ENCODE measurements around the gene GLB1L3. TPM values are rescaled to one million over a fixed set of nuclear protein-coding genes. Genes with fewer than 3 reads are reported as not detected.

Gene GLB1L3
- total and polyA plus RNA-seq, 2 donors (not counting 3 experiments of a cell fraction or from before 2014, with no cell fraction given), result not detected

DNA sequence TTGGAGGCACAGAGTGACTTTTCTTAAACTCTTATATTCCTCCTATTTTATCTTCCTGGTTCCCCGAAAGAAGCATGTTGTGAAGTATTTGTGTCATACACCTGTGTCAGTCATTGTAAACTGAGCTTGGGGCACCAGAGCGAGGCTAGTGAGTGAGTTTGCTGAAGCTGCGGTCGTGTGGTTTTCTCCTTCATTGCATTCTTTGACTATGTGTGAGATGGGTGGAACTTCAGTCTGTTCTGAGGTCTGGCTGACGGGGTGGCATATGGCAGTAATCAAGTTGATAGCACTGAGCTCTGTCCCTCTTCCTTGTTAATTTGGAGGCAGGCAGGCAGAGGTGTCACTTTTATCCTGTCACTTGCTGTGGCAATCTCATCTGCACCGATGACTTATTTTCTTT, 47.6 kb upstream of the GLB1L3 start:
- Histone ChIP-seq H3K4me2 (ENCODE audit: insufficient read depth, low read length) (no peak overlapping the region), H3K9ac (replicated peaks; ENCODE audit: extremely low read depth, insufficient read depth, low read length) (no peak overlapping the region), H3K4me1 (ENCODE audit: control insufficient read depth, extremely low read depth, insufficient read depth, low read length) (peaks cover 36% of the 10 kb centered on the region), H3K27me3 (ENCODE audit: control insufficient read depth in 2 of 2, insufficient read depth in 2 of 2, low read length in 2 of 2) (no peaks in the 10 kb centered on the region), H3K27ac (ENCODE audit: insufficient read depth, low read depth, low read length) (no peak overlapping the region), H3K9me1 (replicated peaks; ENCODE audit: control insufficient read depth, extremely low read depth, insufficient read depth, low read length) (no peaks in the 10 kb centered on the region), H4K20me1 (replicated peaks; ENCODE audit: control insufficient read depth, extremely low read depth, insufficient read depth, low read length) (no peaks in the 10 kb centered on the region), H3K79me2 (ENCODE audit: control insufficient read depth, insufficient read depth, low read length) (peaks cover 66% of the 10 kb centered on the region), H3K4me3 (replicated peaks in 1 of 3; ENCODE audit: insufficient read depth in 1 of 3, low read depth in 1 of 3, low read length in 3 of 3) (no peak overlapping the region), H2AFZ (ENCODE audit: low read depth, low read length) (no peak overlapping the region), H3K36me3 (ENCODE audit: control insufficient read depth in 2 of 2, extremely low read depth in 1 of 2, insufficient read depth in 2 of 2, low read length in 2 of 2) (no peaks in the 10 kb centered on the region), H3K9me3 (replicated peaks; ENCODE audit: control insufficient read depth, insufficient read depth, low read length) (no peaks in the 10 kb centered on the region)
- dilution Hi-C loops (cut with MboI; ENCODE audit: extremely low pct_ligation_motif_present, low sequenced_read_pairs), result no loop called here
- intact Hi-C loops (cut with micrococcal nuclease), result no loop called here
- ChIA-PET POLR2A (no interaction called here), CTCF (no interaction called here)
- TF ChIP-seq POLR2A (IDR thresholded peaks at IDR 0.05; ENCODE audit: low read depth, low read length) (no peak), POLR2AphosphoS5 (IDR thresholded peaks at IDR 0.05; ENCODE audit: insufficient read depth, low read depth, low read length) (no peak), JUN (IDR thresholded peaks at IDR 0.05; ENCODE audit: borderline replicate concordance, insufficient read depth, insufficient read length, low read depth) (no peak), EZH2 (IDR thresholded peaks at IDR 0.05; ENCODE audit: borderline replicate concordance, low read depth, low read length, severe bottlenecking) (no peak), FOS (IDR thresholded peaks at IDR 0.05; ENCODE audit: borderline replicate concordance, insufficient read depth, low read length) (no peak), MYC (IDR thresholded peaks at IDR 0.05; ENCODE audit: low read depth, low read length) (no peak), GATA2 (IDR thresholded peaks at IDR 0.05; ENCODE audit: insufficient read depth, insufficient read length, low read depth, low read length) (no peak)
- TF ChIP-seq, protein P1, sequence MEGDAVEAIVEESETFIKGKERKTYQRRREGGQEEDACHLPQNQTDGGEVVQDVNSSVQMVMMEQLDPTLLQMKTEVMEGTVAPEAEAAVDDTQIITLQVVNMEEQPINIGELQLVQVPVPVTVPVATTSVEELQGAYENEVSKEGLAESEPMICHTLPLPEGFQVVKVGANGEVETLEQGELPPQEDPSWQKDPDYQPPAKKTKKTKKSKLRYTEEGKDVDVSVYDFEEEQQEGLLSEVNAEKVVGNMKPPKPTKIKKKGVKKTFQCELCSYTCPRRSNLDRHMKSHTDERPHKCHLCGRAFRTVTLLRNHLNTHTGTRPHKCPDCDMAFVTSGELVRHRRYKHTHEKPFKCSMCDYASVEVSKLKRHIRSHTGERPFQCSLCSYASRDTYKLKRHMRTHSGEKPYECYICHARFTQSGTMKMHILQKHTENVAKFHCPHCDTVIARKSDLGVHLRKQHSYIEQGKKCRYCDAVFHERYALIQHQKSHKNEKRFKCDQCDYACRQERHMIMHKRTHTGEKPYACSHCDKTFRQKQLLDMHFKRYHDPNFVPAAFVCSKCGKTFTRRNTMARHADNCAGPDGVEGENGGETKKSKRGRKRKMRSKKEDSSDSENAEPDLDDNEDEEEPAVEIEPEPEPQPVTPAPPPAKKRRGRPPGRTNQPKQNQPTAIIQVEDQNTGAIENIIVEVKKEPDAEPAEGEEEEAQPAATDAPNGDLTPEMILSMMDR (IDR thresholded peaks at IDR 0.05; ENCODE audit: extremely low read depth in 1 of 2, insufficient read depth in 1 of 2, low read depth in 1 of 2, low read length in 2 of 2), result no peak
- TF ChIP-seq, protein P2, sequence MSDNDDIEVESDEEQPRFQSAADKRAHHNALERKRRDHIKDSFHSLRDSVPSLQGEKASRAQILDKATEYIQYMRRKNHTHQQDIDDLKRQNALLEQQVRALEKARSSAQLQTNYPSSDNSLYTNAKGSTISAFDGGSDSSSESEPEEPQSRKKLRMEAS (IDR thresholded peaks at IDR 0.05; ENCODE audit: insufficient read depth, insufficient read length), result no peak
- FAIRE-seq (no peak), DNase-seq (ENCODE audit: low read depth, low spot score) (no peak)
- no TSS peak for BruUV-seq (replicated peaks)
